Upper lobe of left lung (tissue), 4 donors: ENCODE measurements around the gene ATRNL1.

ENCODE experiments used
- CTCF ChIP-seq, 6 experiments: fragments of 450-650 bp in 4 of 6; fragments of 200-600 bp in 2 of 6; sonication (generic) in 2 of 6; IDR thresholded peaks; one replicate each; pipeline ENCODE4 v1.5.1; 2016 to 2019; ENCODE audit warnings: antibody characterized with exemption in 6 of 6
- POLR2A ChIP-seq, 4 donors: fragments of 450-650 bp; IDR thresholded peaks; one replicate each; pipeline ENCODE4 v1.5.1; 2016 to 2017; ENCODE audit warnings: antibody characterized with exemption in 4 of 4, mild to moderate bottlenecking in 2 of 4
- POLR2AphosphoS5 ChIP-seq, 2 donors: sonication (generic); formaldehyde crosslinking; IDR thresholded peaks; one replicate each; pipeline ENCODE4 v1.5.1; 2017; ENCODE audit warnings: antibody characterized with exemption in 2 of 2

- no peak for TF ChIP-seq CTCF (IDR thresholded peaks at IDR 0.05)
- TF ChIP-seq POLR2AphosphoS5 (IDR thresholded peaks at IDR 0.05), result no peak
- no peak for TF ChIP-seq POLR2A (IDR thresholded peaks at IDR 0.05)
These were observed 29.2 kb upstream of the ATRNL1 start for GRCh38 chr10:115063701-115064658.
